Inferior parietal cortex (tissue), 1 donor: ENCODE data around the gene TOR2A.
"Not testable (repeated sequence)": the region's sequence is repeated elsewhere in the genome, so short reads cannot be mapped to it uniquely, and the experiment has no call there.

Experiments used
- DNase-seq: peaks from one replicate; pipeline ENCODE4 v3.0.0-alpha.2; 2016; ENCODE audit errors: extremely low spot score

Gene TOR2A

GRCh38 chr9:127768698-127769097 is 33.6 kb upstream of the TOR2A start:
- no peak for DNase-seq

- no peak for DNase-seq
Observed at GRCh38 chr9:127767909-127768331, 32.8 kb upstream of the TOR2A start.

- no peak for DNase-seq
Observed at GRCh38 chr9:127767410-127767809, 32.3 kb upstream of the TOR2A start.

GRCh38 chr9:127765418-127765817 is 30.3 kb upstream of the TOR2A start:
- DNase-seq: no peak

GRCh38 chr9:127763918-127764384 is 28.9 kb upstream of the TOR2A start:
- no peak for DNase-seq

- no peak for DNase-seq
Observed at GRCh38 chr9:127762111-127762676, 27.1 kb upstream of the TOR2A start.

- DNase-seq: no peak
Observed at GRCh38 chr9:127761491-127761956, 26.4 kb upstream of the TOR2A start.

GRCh38 chr9:127761061-127761460 is 26.0 kb upstream of the TOR2A start:
- DNase-seq: no peak

- DNase-seq: no peak
Observed at GRCh38 chr9:127758843-127759242, 23.7 kb upstream of the TOR2A start.

GRCh38 chr9:127756776-127757175 is 21.7 kb upstream of the TOR2A start:
- not testable (repeated sequence) for DNase-seq

GRCh38 chr9:127756233-127756632 is 21.1 kb upstream of the TOR2A start:
- no peak for DNase-seq

- no peak for DNase-seq
Observed at GRCh38 chr9:127755061-127756060, 20.3 kb upstream of the TOR2A start.

GRCh38 chr9:127754099-127755060 is 19.3 kb upstream of the TOR2A start:
- DNase-seq: peak; percentile 59

GRCh38 chr9:127753622-127754021 is 18.5 kb upstream of the TOR2A start:
- DNase-seq: no peak

- no peak for DNase-seq
Observed at GRCh38 chr9:127753148-127753547, 18.1 kb upstream of the TOR2A start.

- DNase-seq: no peak
Observed at GRCh38 chr9:127751269-127752054, 16.4 kb upstream of the TOR2A start.

GRCh38 chr9:127749090-127749787 is 14.1 kb upstream of the TOR2A start:
- no peak for DNase-seq

GRCh38 chr9:127746959-127747569 is 12.0 kb upstream of the TOR2A start:
- no peak for DNase-seq

- DNase-seq: no peak
Observed at GRCh38 chr9:127744398-127745110, 9.5 kb upstream of the TOR2A start.
